GM21360 (cell line): ENCODE measurements around the gene ZSWIM7.
"Not testable (repeated sequence)": the region's sequence is repeated elsewhere in the genome, so short reads cannot be mapped to it uniquely, and the experiment has no call there.

Source experiments
- ATAC-seq: cut with Tn5 transposase; IDR thresholded peaks from one replicate; pipeline ENCODE4 v1.9.1; 2021; ENCODE audit warnings: mild to moderate bottlenecking, moderate library complexity; ENCODE audit not compliant: unreplicated experiment

Gene ZSWIM7

DNA sequence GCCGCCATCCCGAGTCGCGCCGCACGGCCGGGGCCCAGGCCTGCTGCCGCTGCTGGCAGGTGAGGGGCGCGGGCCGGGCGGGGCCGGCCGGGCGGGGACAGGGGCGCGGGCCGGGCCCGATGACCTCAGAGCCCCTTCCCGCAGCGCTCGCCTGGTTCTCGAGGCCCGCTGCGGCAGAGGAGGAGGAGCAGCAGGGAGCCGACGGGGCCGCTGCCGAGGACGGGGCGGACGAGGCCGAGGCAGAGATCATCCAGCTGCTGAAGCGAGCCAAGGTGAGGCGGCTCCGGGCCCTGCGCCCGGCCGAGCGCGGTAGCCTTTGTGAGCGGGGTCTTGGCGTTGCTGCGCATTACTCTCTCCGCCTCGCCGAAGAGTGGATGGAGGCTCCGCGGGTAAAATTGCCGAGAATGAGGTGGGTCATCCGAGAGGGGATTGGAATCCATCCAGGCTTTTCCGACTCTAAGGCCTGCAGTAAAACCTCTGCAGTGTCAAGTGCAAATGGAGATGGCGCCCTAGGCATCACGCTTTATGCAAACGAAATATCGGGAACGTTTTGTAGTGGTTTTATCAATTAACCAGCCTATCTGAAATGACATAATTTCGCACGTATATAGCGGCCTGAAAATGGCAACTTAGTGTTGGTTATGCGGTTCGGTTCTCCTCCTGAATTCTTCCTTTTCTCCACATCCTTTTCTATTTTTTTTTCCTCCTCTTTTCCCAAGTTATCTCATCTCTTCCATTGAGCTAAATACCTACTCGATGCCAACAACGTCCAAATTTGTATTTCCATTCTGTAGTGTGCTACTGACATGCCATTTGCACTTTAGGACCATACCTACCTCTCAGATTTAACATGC is 697 bp upstream of the ZSWIM7 start:
- peak; percentile 19 for ATAC-seq

DNA sequence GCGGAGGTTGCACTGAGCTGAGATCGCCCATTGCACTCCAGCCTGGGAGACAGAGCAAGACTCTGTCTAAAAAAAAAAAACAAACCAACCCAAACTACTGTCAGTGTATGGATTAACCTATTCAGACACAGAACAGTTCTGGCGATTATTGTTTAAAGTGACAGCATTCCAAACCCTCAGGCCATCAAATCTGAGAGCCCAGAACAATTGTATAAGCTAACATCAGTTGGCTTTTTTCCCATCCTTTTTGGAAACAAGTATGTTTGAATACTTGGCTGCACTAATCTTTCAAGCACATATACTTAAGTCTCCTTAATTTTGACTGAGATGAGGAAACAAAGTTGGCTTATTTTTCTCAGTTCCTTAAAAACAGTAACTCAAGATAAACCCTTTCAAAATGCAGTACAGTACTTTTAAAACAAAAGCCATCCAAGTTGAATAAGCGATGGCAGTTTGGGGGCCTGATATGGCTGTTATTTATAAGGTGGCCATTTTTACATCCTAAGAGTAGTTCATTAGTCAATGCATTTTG is 1.4 kb downstream of the ZSWIM7 start:
- ATAC-seq = no peak

DNA sequence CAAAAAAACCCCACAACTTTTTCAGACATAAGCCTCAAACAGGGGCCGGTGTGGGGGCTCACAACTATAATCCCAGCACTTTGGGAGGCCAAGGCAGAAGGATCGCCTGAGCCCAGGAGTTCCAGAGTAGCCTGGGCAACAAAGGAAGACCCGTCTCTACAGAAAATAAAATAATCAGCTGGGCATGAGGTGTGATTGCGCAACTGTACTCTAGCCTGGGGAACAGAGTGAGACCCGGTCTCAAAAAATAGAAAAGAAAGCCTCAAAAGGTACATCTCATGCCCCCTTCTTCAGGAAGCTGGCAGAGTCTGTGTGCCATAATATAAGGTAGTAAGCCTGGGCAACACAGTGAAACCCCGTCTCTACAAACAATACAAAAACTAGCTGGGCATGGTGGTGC is 3.2 kb downstream of the ZSWIM7 start:
- no peak for ATAC-seq

DNA sequence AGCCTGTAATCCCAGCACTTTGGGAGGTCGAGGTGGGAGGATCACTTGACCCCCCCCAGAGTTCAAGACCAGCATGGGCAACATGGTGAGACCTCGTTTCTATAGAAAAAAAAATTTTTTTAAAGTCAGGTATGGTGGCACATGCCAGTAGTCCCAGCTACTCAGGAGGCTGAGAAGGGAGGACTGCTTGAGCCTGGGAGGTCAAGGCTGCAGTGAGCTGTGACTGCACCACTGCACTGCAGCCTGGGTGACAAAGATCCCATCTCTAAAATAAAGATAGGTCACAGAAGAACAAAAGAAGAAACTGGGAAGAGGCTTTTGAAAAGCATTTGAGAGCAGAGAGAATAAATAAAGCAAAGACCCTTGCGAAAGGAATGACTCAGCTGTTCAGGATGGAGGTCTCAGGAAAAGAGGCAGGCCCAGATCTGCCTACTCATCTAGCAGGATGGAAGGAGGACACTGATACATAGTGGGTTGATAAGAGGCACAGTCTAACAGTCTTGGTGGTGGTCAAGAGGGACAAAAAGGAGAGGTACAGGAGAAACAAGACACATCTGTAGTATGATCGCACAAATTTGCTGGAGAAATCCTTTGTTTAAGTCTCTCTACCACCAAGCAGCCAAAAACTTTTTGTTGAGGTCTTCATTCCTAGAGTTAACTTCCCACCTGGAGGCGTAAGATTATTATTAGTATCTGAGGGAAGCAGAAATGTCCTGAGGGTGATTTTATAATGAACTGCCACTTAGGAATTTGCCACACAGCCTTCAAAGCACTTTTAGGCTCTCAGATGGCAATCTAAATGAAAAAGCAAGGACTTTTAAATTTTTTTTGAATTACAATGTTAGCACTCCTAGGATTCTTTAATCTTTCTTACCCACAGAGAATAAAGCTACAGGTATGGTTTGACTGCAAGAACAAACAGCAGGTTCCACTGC is 17.6 kb downstream of the ZSWIM7 start:
- no peak for ATAC-seq

DNA sequence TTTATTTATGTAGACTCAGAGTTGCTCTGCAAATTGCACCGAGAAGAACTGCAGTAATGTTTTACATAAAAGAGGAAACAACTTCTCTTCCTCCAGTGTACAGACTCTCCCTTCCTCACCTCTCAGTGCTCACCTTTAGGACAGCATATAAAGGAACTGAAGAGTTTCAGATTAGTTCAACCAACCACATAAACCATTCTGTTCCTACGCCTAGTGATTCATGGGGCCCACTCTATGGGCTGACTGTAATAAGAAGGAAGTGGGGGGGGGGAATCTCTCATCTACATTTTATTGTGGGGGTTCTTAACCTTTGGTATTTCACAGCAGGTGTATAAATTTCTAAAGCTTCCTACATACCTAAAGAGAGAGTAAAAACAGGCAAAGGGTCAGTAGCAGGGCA is 18.3 kb downstream of the ZSWIM7 start:
- ATAC-seq = peak; percentile 90

GRCh38 chr17:15979013-15979412 is 20.5 kb downstream of the ZSWIM7 start:
- ATAC-seq = not testable (repeated sequence)

DNA sequence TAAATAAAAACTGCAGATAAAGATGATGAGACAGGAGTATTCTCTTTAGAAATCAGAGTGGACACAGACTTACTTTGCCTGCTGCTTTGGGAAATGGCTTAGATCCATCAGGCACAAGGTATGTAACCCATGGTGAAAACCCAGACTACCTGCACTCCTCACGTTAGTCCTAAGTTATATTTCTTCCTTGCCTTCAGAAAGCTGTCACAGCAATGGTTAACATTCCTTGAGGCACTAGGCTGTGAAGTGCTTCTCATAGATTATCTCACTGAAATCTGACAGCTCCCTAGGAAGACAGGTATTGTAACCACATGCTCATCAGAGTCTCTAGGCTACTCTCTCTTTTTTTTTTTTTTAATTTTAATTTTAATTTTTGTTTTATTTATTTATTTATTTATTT is 20.9 kb downstream of the ZSWIM7 start:
- ATAC-seq = no peak

GRCh38 chr17:15977894-15978293 is 21.6 kb downstream of the ZSWIM7 start:
- no peak for ATAC-seq

DNA sequence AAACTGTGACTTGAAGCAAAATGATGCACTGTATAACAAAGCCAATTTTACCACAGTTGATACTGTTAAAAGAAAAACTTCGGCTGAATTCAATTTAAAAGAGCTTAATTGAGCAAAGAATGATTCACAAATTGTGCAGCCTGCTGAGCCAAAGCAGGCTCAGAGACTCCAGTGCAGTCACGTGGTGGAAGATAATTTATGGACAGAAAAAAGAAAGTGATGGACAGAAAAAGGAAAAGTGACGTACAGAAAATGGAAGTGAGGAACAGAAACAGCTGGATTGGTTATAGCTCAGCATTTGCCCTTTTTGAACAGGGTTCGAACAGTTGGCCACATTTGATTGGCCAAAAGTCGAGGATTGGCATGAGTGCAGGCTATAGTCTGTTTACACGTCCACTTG is 25.7 kb downstream of the ZSWIM7 start:
- no peak for ATAC-seq

GRCh38 chr17:15973016-15973415 is 26.5 kb downstream of the ZSWIM7 start:
- ATAC-seq = no peak

DNA sequence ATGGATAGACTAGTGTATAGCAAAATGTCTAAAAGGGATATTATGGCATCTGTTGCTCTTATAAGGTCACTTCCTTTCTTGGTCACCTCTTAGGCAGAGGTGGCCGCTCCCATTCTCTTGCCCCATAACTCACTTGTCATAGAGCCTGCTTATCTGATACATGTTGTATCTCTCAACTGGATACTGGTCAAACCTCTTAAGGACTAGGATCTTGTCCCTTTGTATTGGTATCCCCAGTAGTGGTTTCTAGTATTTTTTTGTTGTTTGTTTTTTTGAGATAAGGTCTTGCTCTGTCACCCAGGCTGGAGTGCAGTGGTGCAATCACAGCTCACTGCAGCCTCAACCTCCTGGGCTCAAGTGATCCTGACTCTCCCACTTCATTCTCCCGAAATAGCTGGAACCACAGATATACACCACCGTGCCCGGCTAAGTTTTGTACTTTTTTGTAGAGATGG is 27.0 kb downstream of the ZSWIM7 start:
- ATAC-seq = no peak

DNA sequence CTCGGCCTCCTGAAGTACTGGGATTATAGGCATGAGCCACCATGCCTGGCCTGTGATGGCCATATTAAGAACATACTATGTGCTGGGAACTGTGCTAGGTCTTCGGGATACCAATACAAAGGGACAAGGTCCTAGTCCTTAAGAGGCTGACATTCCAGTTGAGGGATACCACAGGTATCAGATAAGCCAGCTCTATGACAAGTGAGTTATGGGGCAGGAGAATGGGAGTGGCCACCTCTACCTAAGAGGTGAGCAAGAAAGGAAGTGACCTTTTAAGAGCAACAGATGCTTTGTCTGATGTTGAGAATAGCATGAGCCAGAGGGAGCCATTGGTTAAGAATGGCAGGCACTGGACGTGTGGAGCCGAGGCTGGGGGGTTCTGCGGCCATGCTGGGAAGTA is 27.6 kb downstream of the ZSWIM7 start:
- no peak for ATAC-seq

DNA sequence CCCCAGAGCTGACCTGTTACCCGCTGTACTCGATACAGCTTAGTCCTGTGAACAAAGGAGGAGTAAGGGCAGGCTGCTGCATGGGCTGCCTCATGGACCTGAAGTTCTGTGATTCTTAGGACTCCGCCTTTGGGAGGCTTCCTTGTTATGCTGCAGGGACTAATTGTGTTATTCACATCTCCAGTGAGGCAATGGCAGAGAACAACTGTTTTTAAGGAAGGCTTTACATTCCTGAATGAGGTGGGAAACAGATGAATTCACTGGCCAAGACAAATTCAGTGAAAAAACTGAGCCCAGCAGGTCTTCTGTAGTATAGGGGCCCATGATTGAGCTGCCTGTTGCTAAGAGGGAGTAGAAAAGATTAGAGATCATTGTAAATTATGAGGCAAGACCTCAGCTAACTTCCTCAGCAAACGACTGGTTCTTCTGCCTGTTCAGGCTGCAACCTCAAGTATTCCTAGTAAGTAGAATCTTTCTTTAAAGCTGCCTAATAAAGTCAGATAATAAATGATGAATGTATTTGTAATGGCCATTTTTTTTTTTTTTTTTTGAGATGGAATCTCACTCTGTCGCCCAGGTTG is 28.3 kb downstream of the ZSWIM7 start:
- ATAC-seq = no peak

DNA sequence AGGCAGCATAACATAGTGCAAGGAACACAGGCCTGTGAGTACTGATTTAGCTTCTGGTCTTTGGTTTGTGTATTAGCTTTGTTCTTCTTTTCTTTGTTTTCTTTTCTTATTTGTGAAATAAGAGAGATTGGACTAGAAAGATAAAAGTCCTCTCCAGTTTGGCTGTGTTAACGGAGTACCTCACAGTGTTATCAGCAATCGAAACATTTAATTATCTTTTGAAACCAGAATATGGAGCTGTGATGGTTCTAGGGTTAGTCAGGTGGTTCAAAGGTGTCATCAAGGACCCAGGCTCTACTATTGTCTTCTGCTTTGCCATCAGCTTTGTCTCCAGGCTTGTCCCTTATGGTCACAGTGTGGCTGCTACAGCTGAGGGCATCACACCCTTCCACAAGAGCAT is 29.0 kb downstream of the ZSWIM7 start:
- ATAC-seq = no peak

- no peak for ATAC-seq
These were observed 30.0 kb downstream of the ZSWIM7 start for GRCh38 chr17:15969463-15969862.

GRCh38 chr17:15967706-15968399 is 31.7 kb downstream of the ZSWIM7 start:
- no peak for ATAC-seq

DNA sequence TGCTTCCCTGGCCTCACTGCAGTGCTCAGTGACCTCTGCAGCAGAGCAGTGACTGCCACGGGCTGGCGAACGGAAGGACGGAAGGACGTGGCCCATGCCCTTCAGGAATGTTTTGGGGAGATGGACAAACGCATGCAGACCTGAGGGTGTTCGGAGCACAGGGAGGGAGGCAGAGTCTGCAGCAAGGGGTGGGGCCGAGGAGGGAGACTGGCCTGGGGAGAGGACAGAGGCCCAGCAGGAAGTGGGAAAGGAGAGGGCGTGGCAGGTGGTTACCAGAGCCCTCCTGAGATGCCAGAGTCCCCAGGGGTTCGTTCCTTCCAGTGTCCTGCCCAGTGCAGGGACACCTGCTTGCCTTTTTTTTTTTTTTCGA is 32.6 kb downstream of the ZSWIM7 start:
- ATAC-seq = no peak

- no peak for ATAC-seq
These were observed 33.2 kb downstream of the ZSWIM7 start for GRCh38 chr17:15966183-15966878.

DNA sequence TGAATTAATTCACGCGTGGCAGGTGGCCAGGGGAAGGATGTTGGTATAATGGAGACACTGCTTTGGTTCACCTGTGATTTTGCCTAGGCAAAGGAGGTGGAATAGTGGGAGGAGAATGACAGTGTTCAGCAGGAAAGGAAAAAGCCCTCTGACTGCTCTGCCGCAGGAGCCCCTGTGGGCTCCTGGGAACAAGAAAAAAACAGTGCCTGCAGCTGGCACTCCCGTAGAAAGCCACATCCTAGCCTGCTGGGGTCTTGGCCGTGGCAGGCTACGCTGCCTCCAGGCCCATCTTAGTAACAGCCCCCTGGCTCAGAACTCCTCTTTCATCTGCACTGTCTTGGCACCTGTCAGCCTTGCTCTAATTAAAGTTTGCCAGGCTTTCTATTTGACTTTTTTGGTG is 34.0 kb downstream of the ZSWIM7 start:
- no peak for ATAC-seq

DNA sequence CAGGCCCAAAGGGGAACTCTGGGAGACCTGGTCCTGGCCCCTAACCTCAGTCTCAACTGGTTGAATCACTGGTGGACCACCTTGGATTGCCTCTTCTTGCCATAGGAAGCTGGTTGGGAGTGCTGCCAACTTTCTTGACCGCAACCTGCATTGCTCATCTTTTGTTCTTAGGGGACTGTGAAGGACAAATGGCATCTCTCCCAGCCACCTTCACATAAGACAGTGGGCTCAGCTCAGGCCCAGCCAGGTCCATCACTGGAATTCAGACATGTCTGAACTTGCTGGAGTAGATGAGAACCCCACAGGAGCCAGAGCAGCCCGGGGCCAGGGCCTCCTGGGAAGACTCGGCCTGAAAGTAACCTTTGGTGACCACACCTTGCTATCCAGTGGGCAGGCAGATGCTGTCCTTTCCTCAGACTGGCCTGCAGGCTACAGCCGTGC is 35.8 kb downstream of the ZSWIM7 start:
- no peak for ATAC-seq
